A549 (cell line): ENCODE data around the gene PSMF1. TPM values are rescaled to one million over a fixed set of nuclear protein-coding genes. Genes with fewer than 3 reads are reported as not detected.

ENCODE experiments used
- ATAC-seq, 2 experiments: fragments of 200-7000 bp in 1 of 2; fragments of >200 bp in 1 of 2; cut with Nextera tagmentation in 1 of 2; cut with Tn5 transposase in 1 of 2; 3 replicates each; pipeline versions ENCODE4 v1.8.0 to v1.9.1; 2018 to 2020; ENCODE audit warnings: mild to moderate bottlenecking in 1 of 2, moderate library complexity in 1 of 2
- CTCF ChIA-PET: fragments of 300-600 bp; sonication (Branson Sonifier 250); formaldehyde crosslinking; extraction: SDS; loops from one replicate; lab custom pipeline; 2021; ENCODE audit warnings: antibody characterized with exemption, inconsistent platforms; lab: Yijun Ruan, JAX
- POLR2A ChIA-PET: fragments of 350-600 bp; formaldehyde crosslinking; extraction: SDS; loops from one replicate; lab custom pipeline; 2021; ENCODE audit warnings: antibody characterized with exemption, inconsistent platforms; lab: Yijun Ruan, JAX
- DNase-seq, 2 experiments: peaks; one replicate each; pipeline versions ENCODE4 v3.0.0 to v3.0.0-alpha.2; 2011 to 2016; ENCODE audit warnings: low read depth in 1 of 2, low spot score in 1 of 2
- FAIRE-seq: peaks from 2 replicates; lab custom pipeline; 2011; peaks lifted over from hg19 to GRCh38; lab: Jason Lieb, UNC
- H3K27ac ChIP-seq, 2 experiments: fragments of >200 bp; sonication (Bioruptor Twin); formaldehyde crosslinking; 3 replicates each; pipeline ENCODE4 v1.5.1; 2016 to 2017
- H3K4me1 ChIP-seq: fragments of >200 bp; sonication (Bioruptor Twin); formaldehyde crosslinking; 3 replicates; pipeline ENCODE4 v1.6.1; 2016
- H3K4me2 ChIP-seq: fragments of >200 bp; sonication (Bioruptor Twin); formaldehyde crosslinking; 3 replicates; pipeline ENCODE4 v1.6.1; 2016
- H3K4me3 ChIP-seq: fragments of >200 bp; sonication (Bioruptor Twin); formaldehyde crosslinking; 3 replicates; pipeline ENCODE4 v1.5.1; 2016
- H3K9me3 ChIP-seq: fragments of >200 bp; sonication (Bioruptor Twin); formaldehyde crosslinking; 3 replicates; pipeline ENCODE4 v1.6.1; 2016
- CEBPB ChIP-seq, 2 experiments: fragments of >200 bp in 1 of 2; sonication (Bioruptor Twin) in 1 of 2; formaldehyde crosslinking in 1 of 2; IDR thresholded peaks; 2 replicates each; pipeline ENCODE4 v1.6.1; 2012 to 2016
- CHD2 ChIP-seq: fragments of 150-350 bp; IDR thresholded peaks from 2 replicates; pipeline ENCODE4 v1.6.1; 2014; ENCODE audit warnings: low read length; ENCODE audit not compliant: partially characterized antibody
- CHD4 ChIP-seq: fragments of 200-600 bp; sonication (generic); IDR thresholded peaks from 2 replicates; pipeline ENCODE4 v1.6.1; 2016; ENCODE audit warnings: antibody characterized with exemption, mild to moderate bottlenecking, borderline replicate concordance
- EHF ChIP-seq: fragments of 250-450 bp; sonication (Bioruptor Pico); IDR thresholded peaks from 2 replicates; pipeline ENCODE4 v1.5.0; 2020; ENCODE audit warnings: mild to moderate bottlenecking
- EHMT2 ChIP-seq: fragments of 200-600 bp; sonication (generic); IDR thresholded peaks from 2 replicates; pipeline ENCODE4 v1.6.1; 2016; ENCODE audit warnings: antibody characterized with exemption, low read depth, mild to moderate bottlenecking, moderate library complexity
- FOSL2 ChIP-seq, 2 experiments: fragments of 450-650 bp in 1 of 2; fragments of >200 bp in 1 of 2; sonication (Bioruptor Twin) in 1 of 2; formaldehyde crosslinking; IDR thresholded peaks; 2 replicates each; pipeline versions ENCODE4 v1.5.0 to v1.6.1; 2016 to 2020; ENCODE audit warnings: mild to moderate bottlenecking in 1 of 2, moderate library complexity in 1 of 2
- HES2 ChIP-seq: fragments of >200 bp; sonication (Bioruptor Twin); formaldehyde crosslinking; IDR thresholded peaks from 2 replicates; pipeline ENCODE4 v1.6.1; 2016
- HEYL ChIP-seq: fragments of 250-450 bp; sonication (Bioruptor Pico); IDR thresholded peaks from 2 replicates; pipeline ENCODE4 v1.8.0; 2021; ENCODE audit warnings: mild to moderate bottlenecking, moderate library complexity
- HOXB5 ChIP-seq: fragments of 250-450 bp; sonication (Bioruptor Pico); IDR thresholded peaks from 2 replicates; pipeline ENCODE4 v1.5.0; 2020; ENCODE audit warnings: mild to moderate bottlenecking, moderate library complexity
- JUNB ChIP-seq: fragments of >200 bp; sonication (Bioruptor Twin); formaldehyde crosslinking; IDR thresholded peaks from 2 replicates; pipeline ENCODE4 v1.6.1; 2016
- MAFK ChIP-seq: fragments of 450-650 bp; IDR thresholded peaks from 2 replicates; pipeline ENCODE4 v1.6.1; 2014; ENCODE audit not compliant: partially characterized antibody
- MAZ ChIP-seq: fragments of 150-350 bp; IDR thresholded peaks from 2 replicates; pipeline ENCODE4 v1.6.1; 2014; ENCODE audit warnings: antibody characterized with exemption, low read depth, low read length, borderline replicate concordance
- NFE2L2 ChIP-seq: fragments of 150-350 bp; conservative IDR thresholded peaks from 2 replicates; pipeline ENCODE4 v1.6.1; 2014; ENCODE audit warnings: low read length
- NR3C1 ChIP-seq: fragments of >200 bp; sonication (Bioruptor Twin); formaldehyde crosslinking; IDR thresholded peaks from 3 replicates; pipeline ENCODE4 v1.6.1; 2017
- RAD21 ChIP-seq, 2 experiments: fragments of >200 bp in 1 of 2; sonication (Bioruptor Twin) in 1 of 2; formaldehyde crosslinking in 1 of 2; IDR thresholded peaks in 1 of 2; conservative IDR thresholded peaks in 1 of 2; 2 replicates in 1 of 2; 3 replicates in 1 of 2; pipeline ENCODE4 v1.6.1; 2012 to 2018; ENCODE audit warnings: inconsistent platforms in 1 of 2
- RARB ChIP-seq: fragments of 250-450 bp; sonication (Bioruptor Pico); IDR thresholded peaks from 2 replicates; pipeline ENCODE4 v1.8.0; 2021; ENCODE audit warnings: mild to moderate bottlenecking, moderate library complexity
- TFCP2L1 ChIP-seq: fragments of 250-450 bp; sonication (Bioruptor Pico); IDR thresholded peaks from 2 replicates; pipeline ENCODE4 v1.5.0; 2021; ENCODE audit warnings: mild to moderate bottlenecking
- TP53 ChIP-seq: fragments of 250-450 bp; sonication (Bioruptor Pico); IDR thresholded peaks from 2 replicates; pipeline ENCODE4 v1.5.0; 2021; ENCODE audit warnings: mild to moderate bottlenecking, moderate library complexity
- USF2 ChIP-seq: fragments of 450-650 bp; IDR thresholded peaks from 2 replicates; pipeline ENCODE4 v1.6.1; 2014; ENCODE audit warnings: antibody characterized with exemption
- WGBS: methylation state at CpG from one replicate; pipeline ENCODE4 v1.1.6; 2017; ENCODE audit errors: missing lambda C conversion rate; 5-methylcytosine and 5-hydroxymethylcytosine counted together
- polyA plus RNA-seq, 4 experiments: library from polyadenylated mRNA; depleted of rRNA in 3 of 4; stranded (reverse); fragments of >200 nt; fragmentation: RNase III in 1 of 4; extraction: RNeasy Plus Mini Kit Qiagen cat#74134 plus additional on column Dnase treatment in 1 of 4; gene quantifications; 2 replicates in 3 of 4; 3 replicates in 1 of 4; pipeline ENCODE4 v1.2.3, GENCODE V29; 2011 to 2017

The PSMF1 gene
- polyA plus RNA-seq, 2 of the 4 experiments (the other 2 are of a cell fraction) = 123 to 157 TPM

GRCh38 chr20:1121429-1121828, 3.0 kb downstream of the PSMF1 start:
- CTCF ChIA-PET = interaction anchor here (0.6 to 6.7 kb wide), 7 partner anchors 10 to 382 kb away, joined by 3 to 50 read pairs (median 4); no protein-coding TSS in a partner anchor
- ATAC-seq (no peak), FAIRE-seq (no peak), DNase-seq (no peak)
- no peak overlapping the region for H3K4me3 ChIP-seq
- POLR2A ChIA-PET = no interaction called here
- H3K4me2 ChIP-seq = peak overlapping the region; percentile 86
- TF ChIP-seq RAD21 (conservative IDR thresholded peaks at IDR 0.05 in 1 of 2, IDR thresholded peaks at IDR 0.05 in 1 of 2) (no peak), HOXB5 (CRISPR knock-in tag) (no peak), TP53 (CRISPR knock-in tag) (no peak), USF2 (no peak), HEYL (CRISPR knock-in tag) (no peak), RARB (CRISPR knock-in tag) (no peak), MAZ (no peak), JUNB (no peak)
- H3K27ac ChIP-seq = peak overlapping the region in 1 of 2 experiments; percentile 68; a peak in 1 of 6 replicates
- H3K4me1 ChIP-seq = peaks cover 45% of the 10 kb centered on the region
- WGBS = 97% methylated on average over 1 of the region's 1 CpG
- no peaks in the 10 kb centered on the region for H3K9me3 ChIP-seq

- DNase-seq (peak in 1 of 2 experiments; percentile 57), FAIRE-seq (no peak), ATAC-seq (no peak)
- H3K27ac ChIP-seq = peak overlapping the region; percentile 29 to 68; a peak in 5 of 6 replicates
- TF ChIP-seq HES2 (no peak), USF2 (peak; percentile 80), MAFK (no peak), CEBPB (IDR thresholded peaks at IDR 0.05) (peak; percentile 64 to 77; a peak in 3 of 4 replicates), EHMT2 (no peak), TFCP2L1 (CRISPR knock-in tag) (no peak), EHF (no peak), CHD2 (no peak), FOSL2 (IDR thresholded peaks at IDR 0.05) (no peak), FOSL2 (CRISPR knock-in tag; IDR thresholded peaks at IDR 0.05) (no peak)
- no peak overlapping the region for H3K4me3 ChIP-seq
- H3K4me2 ChIP-seq = peak overlapping the region; percentile 86
- peaks cover 43% of the 10 kb centered on the region for H3K4me1 ChIP-seq
- ChIA-PET POLR2A (interaction anchor here (0.7 kb wide), 1 partner anchor 216 kb away, joined by 3 read pairs; no protein-coding TSS in a partner anchor), CTCF (interaction anchor here (2.6 kb wide), 1 partner anchor 166 kb away, joined by 8 read pairs; no protein-coding TSS in a partner anchor)
- 38% methylated on average over 12 of the region's 12 CpGs for WGBS
- no peaks in the 10 kb centered on the region for H3K9me3 ChIP-seq
Observed at GRCh38 chr20:1122388-1123315, 4.2 kb downstream of the PSMF1 start.

- no peak for DNase-seq
- TF ChIP-seq TFCP2L1 (CRISPR knock-in tag) (no peak), CHD4 (no peak), NR3C1 (no peak), NFE2L2 (no peak)
- POLR2A ChIA-PET = no interaction called here
- ATAC-seq = no peak
- Histone ChIP-seq H3K4me3 (no peak overlapping the region), H3K27ac (no peak overlapping the region), H3K9me3 (no peaks in the 10 kb centered on the region), H3K4me2 (no peak overlapping the region), H3K4me1 (peaks cover 41% of the 10 kb centered on the region)
- FAIRE-seq = no peak
- CTCF ChIA-PET = interaction anchor here (1.3 to 2.1 kb wide), 2 partner anchors 15 to 307 kb away, joined by 4 to 16 read pairs; no protein-coding TSS in a partner anchor
- 97% methylated on average over 3 of the region's 3 CpGs for WGBS
Observed at GRCh38 chr20:1123666-1124065, 5.3 kb downstream of the PSMF1 start.
